Liver (tissue), 3 donors: ENCODE data around the gene KIF26B.

Experiments
- CTCF ChIP-seq: fragments of 150-350 bp; IDR thresholded peaks from 2 replicates; pipeline ENCODE4 v1.5.1; 2017; ENCODE audit warnings: improper control_type of control experiment, low read depth, low read length; ENCODE audit not compliant: missing input control
- EGR1 ChIP-seq, 2 donors: IDR thresholded peaks; 2 replicates each; pipeline ENCODE4 v1.6.1; 2016 to 2018; ENCODE audit warnings: antibody characterized with exemption in 2 of 2, low read depth in 2 of 2
- FOXA2 ChIP-seq: IDR thresholded peaks from 2 replicates; pipeline ENCODE4 v1.6.1; 2016; ENCODE audit warnings: antibody characterized with exemption
- HNF4A ChIP-seq, 2 donors: conservative IDR thresholded peaks; 2 replicates each; pipeline ENCODE4 v1.6.1; 2016; ENCODE audit warnings: antibody characterized with exemption in 2 of 2, mild to moderate bottlenecking in 2 of 2
- JUND ChIP-seq, 2 donors: IDR thresholded peaks; 2 replicates each; pipeline ENCODE4 v1.6.1; 2016; ENCODE audit warnings: antibody characterized with exemption in 2 of 2
- MAX ChIP-seq: IDR thresholded peaks from 2 replicates; pipeline ENCODE4 v1.6.1; 2016; ENCODE audit warnings: antibody characterized with exemption
- RAD21 ChIP-seq, 2 donors: IDR thresholded peaks; 2 replicates each; pipeline ENCODE4 v1.6.1; 2016; ENCODE audit warnings: antibody characterized with exemption in 2 of 2, mild to moderate bottlenecking in 2 of 2
- REST ChIP-seq: IDR thresholded peaks from 2 replicates; pipeline ENCODE4 v1.6.1; 2016; ENCODE audit warnings: antibody characterized with exemption, mild to moderate bottlenecking
- TAF1 ChIP-seq: conservative IDR thresholded peaks from 2 replicates; pipeline ENCODE4 v1.6.1; 2016; ENCODE audit warnings: antibody characterized with exemption, mild to moderate bottlenecking
- YY1 ChIP-seq: IDR thresholded peaks from 2 replicates; pipeline ENCODE4 v1.6.1; 2016; ENCODE audit warnings: antibody characterized with exemption, mild to moderate bottlenecking
- ZBTB33 ChIP-seq: IDR thresholded peaks from 2 replicates; pipeline ENCODE4 v1.6.1; 2016; ENCODE audit warnings: antibody characterized with exemption
- donor health status: healthy.
- donor health status: healthy.

GRCh38 chr1:245605480-245606156, 450.8 kb downstream of the KIF26B start:
- no peak for TF ChIP-seq CTCF
- TF ChIP-seq RAD21 (IDR thresholded peaks at IDR 0.05), result no peak
- no peak for TF ChIP-seq REST
- no peak for TF ChIP-seq TAF1
- TF ChIP-seq MAX, result no peak
- TF ChIP-seq YY1, result no peak
- no peak for TF ChIP-seq EGR1 (IDR thresholded peaks at IDR 0.05; ENCODE audit: low read depth in 2 of 2)
- TF ChIP-seq HNF4A (conservative IDR thresholded peaks at IDR 0.05), result no peak
- no peak for TF ChIP-seq JUND (IDR thresholded peaks at IDR 0.05)
- TF ChIP-seq ZBTB33, result no peak
- TF ChIP-seq FOXA2, result no peak
